Neutrophil (primary cell): Measurements from ENCODE around the gene STK10.

Experiments
- H3K27ac ChIP-seq: fragments of 200-600 bp; sonication (generic); 2 replicates; pipeline ENCODE4 v1.5.1; 2016; ENCODE audit warnings: mild to moderate bottlenecking, moderate library complexity
- H3K27me3 ChIP-seq: fragments of 200-600 bp; sonication (generic); 2 replicates; pipeline ENCODE4 v1.6.0; 2016; ENCODE audit warnings: mild to moderate bottlenecking
- H3K36me3 ChIP-seq: fragments of 200-600 bp; sonication (generic); 2 replicates; pipeline ENCODE4 v1.5.1; 2017
- H3K4me1 ChIP-seq, 2 experiments: fragments of 200-600 bp in 1 of 2; sonication (generic) in 1 of 2; 1 replicate in 1 of 2; 2 replicates in 1 of 2; pipeline versions ENCODE4 v1.5.1 to v1.6.1; 2013 to 2016; ENCODE audit warnings: low read depth in 1 of 2, low read length in 1 of 2, mild to moderate bottlenecking in 1 of 2, moderate library complexity in 1 of 2; ENCODE audit not compliant: control insufficient read depth in 1 of 2, insufficient read depth in 1 of 2
- H3K4me3 ChIP-seq, 2 experiments: fragments of 200-600 bp in 1 of 2; sonication (generic) in 1 of 2; 1 replicate in 1 of 2; 2 replicates in 1 of 2; pipeline ENCODE4 v1.5.1; 2013 to 2016; ENCODE audit warnings: low read depth in 1 of 2, low read length in 1 of 2, mild to moderate bottlenecking in 1 of 2, moderate library complexity in 1 of 2
- H3K9me3 ChIP-seq: fragments of 200-600 bp; sonication (generic); 2 replicates; pipeline ENCODE4 v1.5.1; 2016
- TF ChIP-seq, protein P1 (sequence below): fragments of 200-600 bp; sonication (generic); IDR thresholded peaks from 2 replicates; pipeline ENCODE4 v1.5.1; 2016; ENCODE audit warnings: antibody characterized with exemption

Gene STK10

DNA sequence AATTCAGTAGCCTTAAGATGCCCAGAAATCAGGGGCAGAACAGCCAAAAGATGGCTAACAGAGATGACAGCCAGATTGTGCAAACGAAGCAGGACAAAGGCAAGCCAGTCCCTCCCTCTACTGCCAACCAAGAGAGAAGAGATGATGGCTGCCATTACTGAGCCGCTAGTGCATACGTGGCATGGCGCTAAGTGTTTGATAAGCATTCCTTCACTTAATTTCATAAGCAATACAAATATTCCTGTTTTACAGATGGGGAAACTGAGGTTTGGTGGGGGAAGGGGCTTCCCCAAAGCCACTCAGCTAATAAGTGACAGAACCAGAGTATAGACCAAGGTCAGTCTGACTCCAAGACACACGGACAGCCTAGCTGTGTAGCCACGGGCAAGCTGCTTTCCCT, 44.1 kb downstream of the STK10 start:
- Histone ChIP-seq H3K36me3 (peaks cover 54% of the 10 kb centered on the region), H3K27me3 (no peaks in the 10 kb centered on the region), H3K4me1 (peaks cover 34 to 68% of the 10 kb centered on the region in 2 experiments), H3K4me3 (no peak overlapping the region), H3K27ac (peak overlapping the region; percentile 96), H3K9me3 (no peaks in the 10 kb centered on the region)
- TF ChIP-seq, protein P1, sequence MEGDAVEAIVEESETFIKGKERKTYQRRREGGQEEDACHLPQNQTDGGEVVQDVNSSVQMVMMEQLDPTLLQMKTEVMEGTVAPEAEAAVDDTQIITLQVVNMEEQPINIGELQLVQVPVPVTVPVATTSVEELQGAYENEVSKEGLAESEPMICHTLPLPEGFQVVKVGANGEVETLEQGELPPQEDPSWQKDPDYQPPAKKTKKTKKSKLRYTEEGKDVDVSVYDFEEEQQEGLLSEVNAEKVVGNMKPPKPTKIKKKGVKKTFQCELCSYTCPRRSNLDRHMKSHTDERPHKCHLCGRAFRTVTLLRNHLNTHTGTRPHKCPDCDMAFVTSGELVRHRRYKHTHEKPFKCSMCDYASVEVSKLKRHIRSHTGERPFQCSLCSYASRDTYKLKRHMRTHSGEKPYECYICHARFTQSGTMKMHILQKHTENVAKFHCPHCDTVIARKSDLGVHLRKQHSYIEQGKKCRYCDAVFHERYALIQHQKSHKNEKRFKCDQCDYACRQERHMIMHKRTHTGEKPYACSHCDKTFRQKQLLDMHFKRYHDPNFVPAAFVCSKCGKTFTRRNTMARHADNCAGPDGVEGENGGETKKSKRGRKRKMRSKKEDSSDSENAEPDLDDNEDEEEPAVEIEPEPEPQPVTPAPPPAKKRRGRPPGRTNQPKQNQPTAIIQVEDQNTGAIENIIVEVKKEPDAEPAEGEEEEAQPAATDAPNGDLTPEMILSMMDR: no peak

DNA sequence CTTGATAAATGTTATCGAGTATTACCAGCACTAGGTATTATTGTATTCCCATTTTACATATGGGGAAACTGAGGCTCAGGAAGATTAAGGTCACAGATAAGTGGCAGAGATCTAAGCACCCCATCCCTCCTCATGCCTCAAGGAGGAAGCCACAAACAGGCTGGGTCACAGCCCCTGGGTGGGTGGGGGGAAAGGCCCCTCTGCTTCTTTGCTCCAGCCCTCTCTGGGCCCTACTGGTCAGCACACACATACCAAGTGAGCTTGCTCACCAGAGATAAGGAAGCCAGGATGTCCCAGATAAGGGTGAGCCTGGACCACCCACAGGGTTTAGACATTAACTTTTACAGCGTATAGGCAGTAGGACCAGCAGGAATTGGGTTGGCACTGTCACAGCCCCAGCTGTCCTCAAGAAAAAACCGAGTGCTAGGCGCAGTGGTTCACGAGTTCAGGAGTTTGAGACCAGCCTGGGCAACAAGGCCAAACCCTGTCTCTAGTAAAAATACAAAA, 45.3 kb downstream of the STK10 start:
- H3K4me1 ChIP-seq: peaks cover 30 to 65% of the 10 kb centered on the region in 2 experiments
- H3K27me3 ChIP-seq: no peaks in the 10 kb centered on the region
- H3K27ac ChIP-seq: peak overlapping the region; percentile 96
- no peak overlapping the region for H3K4me3 ChIP-seq
- no peaks in the 10 kb centered on the region for H3K9me3 ChIP-seq
- H3K36me3 ChIP-seq: peaks cover 43% of the 10 kb centered on the region
- TF ChIP-seq, protein P1: no peak

DNA sequence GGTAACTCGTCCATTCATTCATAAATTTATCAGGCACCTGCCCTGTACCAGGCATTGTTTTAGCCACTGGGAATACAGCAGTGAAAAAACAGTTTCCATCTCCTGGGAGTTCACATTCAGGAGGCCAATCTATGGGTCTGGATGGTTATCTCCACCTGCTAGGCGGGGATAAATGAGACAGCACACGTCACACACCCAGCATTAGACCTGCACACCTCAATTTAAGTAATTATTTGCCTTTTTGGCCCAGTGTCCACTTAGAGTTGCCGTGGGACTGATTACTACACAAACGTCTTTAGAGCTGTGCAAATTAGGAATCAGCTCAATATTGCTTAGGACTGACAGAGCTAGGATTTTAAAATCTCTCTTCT, 46.1 kb downstream of the STK10 start:
- H3K27me3 ChIP-seq: no peaks in the 10 kb centered on the region
- no peaks in the 10 kb centered on the region for H3K9me3 ChIP-seq
- no peak overlapping the region for H3K4me3 ChIP-seq
- peaks cover 30 to 61% of the 10 kb centered on the region in 2 experiments for H3K4me1 ChIP-seq
- H3K36me3 ChIP-seq: peaks cover 35% of the 10 kb centered on the region
- H3K27ac ChIP-seq: peak overlapping the region; percentile 96
- TF ChIP-seq, protein P1: no peak

DNA sequence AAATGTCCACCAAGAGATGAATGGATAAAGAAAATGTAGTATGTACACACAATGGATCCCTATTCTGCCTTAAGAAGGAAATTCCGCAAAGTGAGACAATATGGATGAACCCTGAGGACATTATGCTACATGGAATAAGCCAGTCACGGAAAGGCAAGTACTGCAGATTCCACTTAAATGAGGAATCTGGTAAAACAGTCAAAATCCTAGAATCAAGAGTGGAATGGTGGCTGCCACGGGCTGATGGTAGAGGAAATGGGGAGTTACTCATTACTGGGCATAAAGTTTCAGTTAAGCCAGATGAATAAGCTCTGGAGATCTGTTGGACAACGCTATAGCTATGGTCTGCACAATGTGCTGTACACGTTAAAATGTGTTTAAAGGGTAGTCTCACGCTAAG, 47.2 kb downstream of the STK10 start:
- Histone ChIP-seq H3K4me1 (peaks cover 31 to 55% of the 10 kb centered on the region in 2 experiments), H3K4me3 (no peak overlapping the region), H3K36me3 (peaks cover 24% of the 10 kb centered on the region), H3K27me3 (no peaks in the 10 kb centered on the region), H3K9me3 (no peaks in the 10 kb centered on the region), H3K27ac (peak overlapping the region; percentile 96)
- TF ChIP-seq, protein P1: no peak

DNA sequence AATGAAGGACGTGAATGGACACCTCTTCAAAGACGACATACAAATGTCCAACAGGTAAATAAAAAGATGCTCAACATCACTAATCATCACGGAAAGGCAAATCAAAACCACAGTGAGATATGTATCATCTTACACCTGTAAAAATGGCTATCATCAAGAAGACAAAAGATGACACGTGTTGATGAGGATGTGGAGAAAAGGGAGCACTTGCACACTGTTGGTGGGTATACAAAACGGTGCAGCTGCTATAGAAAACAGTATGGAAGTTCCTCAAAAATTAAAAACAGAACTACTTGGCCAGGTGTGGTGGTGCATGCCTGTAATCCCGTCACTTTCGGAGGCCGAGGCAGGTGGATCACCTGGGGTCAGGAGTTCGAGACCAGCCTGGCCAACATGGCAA, 47.9 kb downstream of the STK10 start:
- no peak overlapping the region for H3K4me3 ChIP-seq
- peak overlapping the region; percentile 96 for H3K27ac ChIP-seq
- peaks cover 30 to 55% of the 10 kb centered on the region in 2 experiments for H3K4me1 ChIP-seq
- no peaks in the 10 kb centered on the region for H3K27me3 ChIP-seq
- no peaks in the 10 kb centered on the region for H3K9me3 ChIP-seq
- peaks cover 17% of the 10 kb centered on the region for H3K36me3 ChIP-seq
- TF ChIP-seq, protein P1: no peak

DNA sequence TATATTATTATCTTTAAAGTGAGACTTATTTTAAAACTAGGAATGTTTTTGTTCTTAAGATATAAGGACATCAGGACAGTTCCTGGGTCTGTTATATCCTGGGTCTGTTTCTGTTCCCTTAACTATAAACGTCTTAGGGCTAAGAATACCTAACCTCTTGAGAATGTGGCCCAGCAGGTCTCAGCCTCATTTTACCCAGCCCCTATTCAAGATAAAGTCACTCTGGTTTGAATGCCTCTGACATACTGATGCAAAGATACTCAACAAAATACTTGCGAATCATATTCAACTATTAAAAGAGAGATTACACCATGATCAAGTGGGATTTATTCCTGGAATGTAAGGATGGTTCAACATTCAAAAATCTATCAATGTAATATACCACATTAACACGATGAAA, 51.0 kb downstream of the STK10 start:
- H3K27ac ChIP-seq: peak overlapping the region; percentile 24
- no peak overlapping the region for H3K4me3 ChIP-seq
- no peaks in the 10 kb centered on the region for H3K27me3 ChIP-seq
- H3K36me3 ChIP-seq: peaks cover 10% of the 10 kb centered on the region
- H3K4me1 ChIP-seq: peaks cover 47 to 64% of the 10 kb centered on the region in 2 experiments
- no peaks in the 10 kb centered on the region for H3K9me3 ChIP-seq
- TF ChIP-seq, protein P1: no peak
